Vagina (tissue), 2 donors: ENCODE measurements around the gene AKAP13.

Source experiments
- CTCF ChIP-seq, 3 experiments: fragments of 450-650 bp in 2 of 3; fragments of 200-600 bp in 1 of 3; sonication (generic) in 1 of 3; IDR thresholded peaks; one replicate each; pipeline ENCODE4 v1.5.1; 2017 to 2019; ENCODE audit warnings: antibody characterized with exemption in 3 of 3, mild to moderate bottlenecking in 2 of 3, moderate library complexity in 2 of 3
- POLR2A ChIP-seq, 2 donors: fragments of 450-650 bp; IDR thresholded peaks; one replicate each; pipeline ENCODE4 v1.6.1; 2017; ENCODE audit warnings: antibody characterized with exemption in 2 of 2, mild to moderate bottlenecking in 2 of 2, moderate library complexity in 2 of 2
- POLR2AphosphoS5 ChIP-seq, 2 donors: sonication (generic); formaldehyde crosslinking; IDR thresholded peaks; one replicate each; pipeline ENCODE4 v1.9.0; 2017; ENCODE audit warnings: antibody characterized with exemption in 2 of 2, mild to moderate bottlenecking in 2 of 2, low read depth in 1 of 2; ENCODE audit not compliant: insufficient read depth in 1 of 2

- no peak for TF ChIP-seq CTCF (IDR thresholded peaks at IDR 0.05)
- TF ChIP-seq POLR2A (IDR thresholded peaks at IDR 0.05) = no peak
- TF ChIP-seq POLR2AphosphoS5 (IDR thresholded peaks at IDR 0.05; ENCODE audit: insufficient read depth in 1 of 2, low read depth in 1 of 2) = peak; percentile 65 to 72
These were observed 370.2 kb downstream of the AKAP13 start for GRCh38 chr15:85750319-85751290.
